Right forelimb (tissue), 1 donor: ENCODE measurements around the gene PLAAT2.
"Not testable (repeated sequence)": the region's sequence is repeated elsewhere in the genome, so short reads cannot be mapped to it uniquely, and the experiment has no call there.

Experiments
- DNase-seq: peaks from one replicate; pipeline ENCODE4 v3.0.0-alpha.2; 2018

The PLAAT2 gene

GRCh38 chr11:63563201-63564055 lies at the start of gene PLAAT2:
PLAAT2 (minus strand) TSS chr11:63563379; CDS start chr11:63563324, 55 bp downstream.
- DNase-seq: no peak

DNA sequence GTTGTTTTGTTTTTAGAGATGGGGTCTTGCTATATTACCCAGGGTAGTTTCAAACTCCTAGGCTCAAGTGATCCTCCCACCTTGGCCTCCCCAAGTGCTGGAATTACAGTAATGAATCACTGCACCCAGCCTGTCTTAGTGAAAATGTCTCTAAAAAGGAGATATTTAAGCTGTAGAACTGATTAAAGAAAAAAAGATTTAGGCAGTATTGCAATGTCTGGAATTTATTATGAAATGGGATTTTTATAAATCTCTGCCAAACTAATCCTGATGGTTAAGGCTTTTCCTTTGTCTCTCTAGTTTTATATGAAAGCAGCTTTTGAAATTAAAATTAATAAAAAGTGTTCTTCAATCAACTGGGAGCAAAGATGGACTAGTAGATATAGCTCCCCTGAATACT lies 49.0 kb upstream of the PLAAT2 start:
- DNase-seq: no peak

DNA sequence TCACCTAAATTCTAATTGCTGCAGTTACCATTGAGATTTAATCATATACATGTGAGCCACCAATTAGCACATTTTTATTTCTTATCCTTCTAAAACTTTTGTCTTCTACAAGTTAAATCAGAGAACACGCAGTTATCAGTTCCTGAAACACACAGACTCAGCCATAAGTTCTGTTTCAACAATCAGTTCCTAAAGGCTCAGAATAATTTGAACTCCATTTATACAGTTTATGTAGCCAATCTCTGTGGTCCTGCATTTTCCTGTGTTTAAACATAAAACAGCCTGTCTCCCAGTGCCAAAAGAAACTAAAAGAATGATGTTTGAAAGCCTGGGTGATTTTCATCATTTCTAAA lies 48.2 kb upstream of the PLAAT2 start:
- no peak for DNase-seq

- DNase-seq: no peak
Observed at GRCh38 chr11:63610604-63611394, 47.6 kb upstream of the PLAAT2 start.

- DNase-seq: no peak
Observed at GRCh38 chr11:63609971-63610580, 46.9 kb upstream of the PLAAT2 start.

DNA sequence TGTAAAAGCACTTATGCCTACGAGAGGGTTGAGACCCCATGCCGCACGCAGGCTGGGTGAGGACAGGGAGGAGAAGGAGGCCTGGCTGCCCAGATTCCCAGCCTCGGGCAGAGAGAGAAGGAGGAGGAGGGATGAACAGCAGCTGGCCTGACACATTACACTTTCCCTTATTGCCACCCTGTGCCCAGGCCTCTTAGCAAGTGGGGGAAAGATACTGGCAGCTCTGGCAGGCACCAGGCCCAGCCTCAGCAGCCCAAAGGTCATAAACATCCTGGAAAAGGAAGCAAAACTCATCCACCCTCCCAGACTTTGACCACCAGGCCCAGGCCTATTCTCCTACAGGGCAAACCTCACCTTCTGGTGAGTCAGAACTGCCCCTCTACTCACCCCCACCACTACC lies 46.4 kb upstream of the PLAAT2 start:
- no peak for DNase-seq

DNA sequence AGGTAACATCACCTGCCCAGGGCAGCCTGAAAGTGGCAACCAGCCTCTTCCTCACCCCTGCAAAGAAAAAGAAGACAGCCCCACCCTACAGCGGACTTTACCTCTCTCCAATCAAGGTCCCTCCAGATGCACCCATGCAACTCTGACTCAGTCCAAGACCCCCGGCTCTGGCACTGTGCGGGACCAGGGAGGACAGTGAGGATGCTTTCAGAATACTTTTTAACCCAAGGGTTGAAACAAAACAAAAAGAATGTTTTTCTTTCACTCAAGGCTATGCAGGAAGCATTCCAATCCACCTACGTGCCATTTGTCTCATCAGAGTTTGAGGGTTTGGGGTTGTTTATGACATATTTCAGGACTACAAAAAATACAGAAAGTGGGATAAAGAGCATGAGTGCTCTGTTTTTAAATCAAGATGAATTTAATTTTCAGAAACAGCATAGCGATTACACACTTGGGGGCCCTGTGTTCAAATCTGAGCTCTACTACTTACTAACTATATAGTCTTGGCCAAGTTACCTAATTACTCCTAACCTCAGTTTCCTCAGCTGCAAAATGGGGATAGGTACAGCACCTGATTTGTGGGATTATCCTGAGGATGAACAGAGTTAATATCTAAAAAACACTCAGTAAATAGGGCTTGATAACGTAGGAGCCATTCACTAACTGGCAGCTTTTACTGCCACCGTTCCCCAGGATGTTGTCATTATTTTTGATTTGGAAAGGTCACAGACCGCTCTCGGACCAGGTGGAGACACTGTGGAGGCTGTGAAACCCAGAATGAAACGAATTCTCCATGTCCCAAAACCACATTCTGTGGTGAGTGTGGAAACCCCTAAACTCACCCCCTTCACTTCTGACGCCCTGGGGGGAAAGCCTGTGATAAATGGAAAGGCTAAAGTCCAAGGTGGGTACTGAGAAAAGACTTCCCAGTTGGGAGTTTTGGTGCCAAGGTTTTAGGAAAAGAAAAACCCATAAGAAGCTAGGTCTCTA lies 45.5 kb upstream of the PLAAT2 start:
- DNase-seq: no peak

DNA sequence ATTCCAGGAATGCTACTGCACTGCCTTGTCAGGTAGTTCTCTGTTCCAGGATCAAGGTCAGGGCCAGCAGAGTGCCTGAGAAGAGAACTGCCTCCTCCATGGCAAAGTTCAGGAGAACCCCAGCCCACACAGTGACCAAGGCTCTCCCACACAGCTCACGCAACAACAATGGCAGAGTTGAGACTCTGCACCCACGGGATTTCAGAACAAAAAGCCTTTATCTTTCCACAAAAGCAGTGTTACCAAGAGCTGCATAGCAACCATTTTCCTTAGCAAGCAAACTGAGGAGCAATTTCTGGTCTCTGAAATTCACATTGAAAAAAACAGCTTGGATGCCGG lies 40.0 kb upstream of the PLAAT2 start:
- no peak for DNase-seq

DNA sequence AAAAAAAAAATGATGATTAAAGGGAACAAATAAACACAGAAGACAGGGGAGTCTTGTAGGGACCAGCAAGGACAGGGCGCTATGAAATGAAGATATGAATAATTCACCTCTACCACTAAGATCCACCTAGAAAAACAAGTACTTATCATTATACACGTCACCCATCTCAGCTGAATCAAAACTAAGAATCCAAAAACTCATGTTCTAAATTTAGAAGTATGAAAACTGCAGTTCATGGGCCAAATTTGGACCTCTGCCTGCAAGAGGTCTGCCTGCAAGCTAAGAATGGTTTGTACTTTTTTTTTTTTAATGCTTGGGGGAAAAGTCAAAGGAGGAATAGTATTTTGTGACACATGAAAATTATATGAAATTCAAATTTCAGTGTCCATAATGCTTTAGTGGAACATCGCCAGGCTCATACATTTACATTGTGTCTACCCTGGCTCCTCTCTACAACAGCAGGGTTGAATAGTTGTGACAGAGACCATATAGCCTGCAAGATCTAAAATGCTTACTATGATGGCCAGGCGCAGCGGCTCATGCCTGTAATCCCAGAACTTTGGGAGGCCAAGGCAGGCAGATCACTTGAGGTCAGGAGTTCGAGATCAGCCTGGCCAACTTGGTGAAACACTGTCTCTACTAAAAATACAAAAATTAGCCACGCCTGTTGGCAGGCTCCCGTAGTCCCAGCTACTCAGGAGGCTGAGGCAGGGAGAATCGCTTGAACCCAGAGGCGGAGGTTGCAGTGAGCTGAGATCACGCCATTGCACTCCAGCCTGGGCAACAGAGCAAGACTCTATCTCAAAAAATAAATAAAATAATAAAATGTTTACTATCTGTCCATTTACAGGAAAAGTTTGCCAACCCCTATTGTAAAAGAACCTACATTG lies 39.4 kb upstream of the PLAAT2 start:
- not testable (repeated sequence) for DNase-seq

- DNase-seq: no peak
Observed at GRCh38 chr11:63599211-63600122, 36.3 kb upstream of the PLAAT2 start.

DNA sequence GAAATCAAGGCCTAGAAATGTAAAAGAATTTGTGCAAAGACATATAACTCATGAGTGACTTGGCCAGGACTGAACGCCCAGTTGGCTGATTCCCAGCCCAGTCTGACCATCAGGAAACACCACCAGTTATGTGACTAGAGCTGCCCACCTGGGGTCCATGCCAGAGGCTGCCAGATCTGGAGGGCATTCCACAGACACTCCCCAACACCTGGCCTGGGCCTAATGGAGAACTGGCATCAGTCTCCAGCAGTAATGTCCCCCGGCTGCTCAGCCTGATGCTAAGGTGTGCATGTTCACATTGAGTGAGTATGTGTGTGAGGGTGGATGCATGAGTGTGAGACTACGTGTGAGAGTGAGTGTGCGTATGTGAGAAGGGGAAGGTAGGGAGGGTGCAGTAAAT lies 35.4 kb upstream of the PLAAT2 start:
- no peak for DNase-seq

DNA sequence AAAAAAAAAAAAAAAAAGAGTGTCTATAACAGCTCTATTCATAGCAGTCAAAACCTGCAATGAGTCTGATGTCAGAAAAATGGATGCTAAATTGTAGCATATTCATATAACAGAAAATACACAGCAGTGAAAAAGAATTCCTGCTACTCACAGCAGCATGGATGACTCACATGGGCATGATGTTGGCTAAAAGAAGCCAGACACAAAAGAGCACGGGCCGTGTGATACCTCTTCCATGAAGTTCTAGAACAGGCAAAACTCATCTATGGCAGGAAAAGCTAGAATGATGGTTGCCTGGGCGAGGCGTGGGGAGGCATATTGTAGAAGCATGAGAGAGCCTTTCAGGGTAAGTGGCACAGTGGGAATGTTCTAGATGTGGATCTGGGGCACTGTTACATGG lies 32.1 kb upstream of the PLAAT2 start:
- DNase-seq: no peak

DNA sequence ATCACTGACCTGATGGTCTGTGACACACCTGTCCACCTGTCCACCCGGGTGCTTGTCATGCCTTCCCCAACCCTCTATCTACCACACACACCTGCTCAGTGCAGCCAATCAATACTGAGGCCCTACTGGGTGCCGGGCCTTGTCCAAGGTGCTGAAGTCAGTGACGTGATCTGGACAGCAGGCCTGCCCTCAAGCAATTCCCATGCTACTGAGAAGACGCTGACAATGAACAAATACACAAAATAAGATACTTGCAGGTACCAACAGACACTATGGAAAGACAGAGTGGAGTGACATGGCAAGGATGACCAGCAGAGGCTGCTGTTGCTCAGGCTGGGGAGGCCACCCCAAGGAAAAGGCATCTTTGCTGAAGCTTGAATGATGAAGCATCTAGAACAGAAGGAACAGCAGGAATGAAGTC lies 29.8 kb upstream of the PLAAT2 start:
- no peak for DNase-seq

- no peak for DNase-seq
Observed at GRCh38 chr11:63590024-63590788, 27.0 kb upstream of the PLAAT2 start.

DNA sequence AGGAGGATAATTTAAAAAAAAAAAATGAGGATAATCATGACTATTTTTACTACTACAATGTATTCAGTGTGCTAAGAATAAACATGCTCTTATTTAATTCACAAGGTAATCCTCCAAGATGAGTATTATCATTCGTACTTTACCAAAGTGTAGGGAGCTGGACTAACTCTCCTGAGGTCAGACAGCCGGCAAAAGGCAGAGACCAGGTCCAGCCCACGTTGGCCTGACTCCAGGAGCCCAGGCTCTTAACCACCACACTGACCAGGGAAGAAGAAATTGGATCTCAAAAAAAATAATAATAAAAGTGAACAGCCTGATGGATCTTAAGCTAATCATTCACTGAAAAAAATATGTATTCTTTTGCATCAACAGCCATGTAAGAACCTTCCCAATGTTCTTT lies 25.8 kb upstream of the PLAAT2 start:
- DNase-seq: no peak

- DNase-seq: no peak
Observed at GRCh38 chr11:63586451-63587166, 23.4 kb upstream of the PLAAT2 start.

DNA sequence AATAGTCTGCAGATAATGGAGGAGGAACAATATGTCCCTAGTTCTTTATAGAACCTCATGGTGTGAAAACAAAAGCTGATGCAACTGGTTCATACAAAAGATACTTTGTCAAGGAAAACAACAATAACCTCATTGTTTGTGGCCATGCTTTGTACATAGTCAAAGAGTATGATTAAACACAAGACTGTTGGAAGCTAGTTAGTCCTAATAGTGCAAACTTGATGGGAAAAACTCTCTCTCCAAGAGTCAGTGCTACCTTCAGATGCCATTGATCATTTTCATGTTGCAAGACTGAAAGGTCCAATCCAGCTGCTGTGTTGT lies 20.1 kb upstream of the PLAAT2 start:
- DNase-seq: no peak

DNA sequence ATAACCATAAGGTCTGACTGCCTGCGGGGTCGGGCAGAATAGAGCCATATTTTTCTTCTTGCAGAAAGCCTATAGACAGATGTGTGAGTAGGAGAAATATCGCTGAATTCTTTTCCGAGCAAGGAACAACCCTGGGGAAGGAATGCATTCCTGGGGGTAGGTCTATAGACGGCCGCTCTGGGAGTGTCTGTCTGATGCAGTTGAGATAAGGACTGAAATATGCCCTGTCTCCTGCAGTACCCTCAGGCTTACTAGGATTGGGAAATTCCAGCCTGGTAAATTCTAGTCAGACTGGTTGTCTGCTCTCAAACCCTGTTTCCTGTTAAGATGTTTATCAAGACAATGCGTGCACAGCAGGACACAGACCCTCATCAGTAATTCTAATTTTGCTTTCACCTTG lies 18.0 kb upstream of the PLAAT2 start:
- not testable (repeated sequence) for DNase-seq

DNA sequence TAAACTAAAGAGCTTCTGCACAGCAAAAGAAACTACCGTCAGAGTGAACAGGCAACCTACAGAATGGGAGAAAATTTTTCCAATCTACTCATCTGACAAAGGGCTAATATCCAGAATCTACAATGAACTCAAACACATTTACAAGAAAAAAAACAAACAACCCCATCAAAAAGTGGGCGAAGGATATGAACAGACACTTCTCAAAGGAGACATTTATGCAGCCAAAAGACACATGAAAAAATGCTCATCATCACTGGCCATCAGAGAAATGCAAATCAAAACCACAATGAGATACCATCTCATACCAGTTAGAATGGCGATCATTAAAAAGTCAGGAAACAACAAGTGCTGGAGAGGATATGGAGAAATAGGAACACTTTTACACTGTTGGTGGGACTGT lies 15.7 kb upstream of the PLAAT2 start:
- not testable (repeated sequence) for DNase-seq
